Upper lobe of right lung (tissue), 1 donor: ENCODE data around the gene MCRIP2. TPM values are rescaled to one million over a fixed set of nuclear protein-coding genes. Genes with fewer than 3 reads are reported as not detected.
A peak's percentile ranks its signal among the peaks of the same experiment; 100 is the strongest.

Experiments
- ATAC-seq: fragments of 200-7000 bp; cut with Tn5 transposase; one replicate; pipeline ENCODE4 v1.9.1; 2020; ENCODE audit warnings: mild to moderate bottlenecking, moderate library complexity
- DNase-seq: peaks from one replicate; pipeline ENCODE4 v3.0.0-alpha.2; 2020
- H3K27ac ChIP-seq: fragments of 200-600 bp; one replicate; pipeline ENCODE4 v1.8.0; 2022
- H3K27me3 ChIP-seq: fragments of 200-600 bp; one replicate; pipeline ENCODE4 v1.8.0; 2022; ENCODE audit warnings: mild to moderate bottlenecking
- H3K36me3 ChIP-seq: fragments of 200-600 bp; one replicate; pipeline ENCODE4 v1.8.0; 2022
- H3K4me1 ChIP-seq: fragments of 200-600 bp; one replicate; pipeline ENCODE4 v1.8.0; 2022
- H3K4me3 ChIP-seq: fragments of 200-600 bp; one replicate; pipeline ENCODE4 v1.8.0; 2022; ENCODE audit warnings: mild to moderate bottlenecking
- H3K9me3 ChIP-seq: fragments of 200-600 bp; one replicate; pipeline ENCODE4 v1.8.0; 2022
- CTCF ChIP-seq: fragments of 200-600 bp; IDR thresholded peaks from one replicate; pipeline ENCODE4 v1.8.0; 2022; ENCODE audit warnings: antibody characterized with exemption
- intact Hi-C: fragments of 100-400 bp; cut with DNase I; formaldehyde crosslinking; loops from one replicate; pipeline ENCODE4 v1.11.0; 2022
- total RNA-seq: library from RNA; stranded (reverse); fragmentation: NEBNext Ultra II Directional; extraction: Animal tissue kit (Norgen Biotek cat#: 25700); gene quantifications from one replicate; pipeline ENCODE4 v1.2.1, GENCODE V29; 2021
- donor health status: DM: no; HTN: yes; CAD: no; lungs with severe emphysema.

Gene MCRIP2
- total RNA-seq, 1 donor from 2014 or later = 57.9 TPM

DNA sequence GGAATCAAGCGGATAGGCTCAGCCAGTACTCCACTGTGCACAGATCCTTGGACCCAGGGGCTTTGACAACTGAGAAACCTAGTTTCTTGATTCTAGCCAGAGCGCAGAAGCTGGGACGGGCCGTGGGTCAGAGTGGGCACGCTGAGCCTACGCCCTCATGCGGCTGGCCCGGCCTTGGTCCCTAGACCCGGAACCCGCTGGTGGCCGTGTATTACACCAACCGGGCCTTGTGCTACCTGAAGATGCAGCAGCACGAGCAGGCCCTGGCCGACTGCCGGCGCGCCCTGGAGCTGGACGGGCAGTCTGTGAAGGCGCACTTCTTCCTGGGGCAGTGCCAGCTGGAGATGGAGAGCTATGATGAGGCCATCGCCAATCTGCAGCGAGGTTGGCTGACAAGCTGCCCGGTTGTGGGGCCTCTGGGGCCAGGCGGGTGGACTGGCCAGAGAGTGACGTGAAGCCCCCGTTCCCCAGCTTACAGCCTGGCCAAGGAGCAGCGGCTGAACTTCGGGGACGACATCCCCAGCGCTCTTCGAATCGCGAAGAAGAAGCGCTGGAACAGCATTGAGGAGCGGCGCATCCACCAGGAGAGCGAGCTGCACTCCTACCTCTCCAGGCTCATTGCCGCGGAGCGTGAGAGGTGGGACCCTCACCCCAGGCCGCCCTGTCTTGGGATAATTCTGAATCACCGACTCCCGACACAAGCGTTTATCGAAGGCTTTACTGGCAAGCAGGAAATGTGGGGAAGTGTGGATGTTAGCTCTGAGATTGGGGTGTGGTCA lies 39.5 kb downstream of the MCRIP2 start:
- peak overlapping the region; percentile 70 for H3K4me3 ChIP-seq
- H3K9me3 ChIP-seq = no peaks in the 10 kb centered on the region
- ATAC-seq (no peak), DNase-seq (no peak)
- peaks cover 17% of the 10 kb centered on the region for H3K36me3 ChIP-seq
- H3K4me1 ChIP-seq = peaks cover 37% of the 10 kb centered on the region
- peak; percentile 11 for TF ChIP-seq CTCF
- no peaks in the 10 kb centered on the region for H3K27me3 ChIP-seq
- intact Hi-C loops = no loop called here
- H3K27ac ChIP-seq = peak overlapping the region; percentile 89

GRCh38 chr16:681746-682427 lies 40.3 kb downstream of the MCRIP2 start:
- H3K4me1 ChIP-seq = peaks cover 37% of the 10 kb centered on the region
- no peak for ATAC-seq
- intact Hi-C loops = no loop called here

GRCh38 chr16:682493-683395 lies 41.1 kb downstream of the MCRIP2 start:
- peaks cover 17% of the 10 kb centered on the region for H3K36me3 ChIP-seq
- H3K27me3 ChIP-seq = no peaks in the 10 kb centered on the region
- no peak overlapping the region for H3K27ac ChIP-seq
- ATAC-seq (no peak), DNase-seq (no peak)
- peak overlapping the region; percentile 75 for H3K4me3 ChIP-seq
- TF ChIP-seq CTCF = no peak
- no peaks in the 10 kb centered on the region for H3K9me3 ChIP-seq
- intact Hi-C loops = no loop called here
- H3K4me1 ChIP-seq = peaks cover 37% of the 10 kb centered on the region

More at GRCh38 chr16:681746-682427, 40.3 kb downstream of the MCRIP2 start:
- peaks cover 17% of the 10 kb centered on the region for H3K36me3 ChIP-seq
- peak overlapping the region; percentile 70 for H3K4me3 ChIP-seq
- no peaks in the 10 kb centered on the region for H3K27me3 ChIP-seq
- no peak for DNase-seq
- H3K9me3 ChIP-seq = no peaks in the 10 kb centered on the region
- no peak overlapping the region for H3K27ac ChIP-seq
- no peak for TF ChIP-seq CTCF

- Histone ChIP-seq H3K36me3 (peaks cover 17% of the 10 kb centered on the region), H3K9me3 (no peaks in the 10 kb centered on the region), H3K27ac (peak overlapping the region; percentile 86), H3K4me1 (peaks cover 38% of the 10 kb centered on the region), H3K4me3 (peak overlapping the region; percentile 75), H3K27me3 (no peaks in the 10 kb centered on the region)
- DNase-seq = no peak
- TF ChIP-seq CTCF = no peak
- ATAC-seq = no peak
- intact Hi-C loops = no loop called here
Observed at GRCh38 chr16:683396-684070, 41.9 kb downstream of the MCRIP2 start.
